ENCODE data around the gene REN.
A peak's percentile ranks its signal among the peaks of the same experiment; 100 is the strongest.

Gene REN

GRCh38 chr1:204190212-204191211, 24.4 kb upstream of the REN start:
- no peak for ATAC-seq

DNA sequence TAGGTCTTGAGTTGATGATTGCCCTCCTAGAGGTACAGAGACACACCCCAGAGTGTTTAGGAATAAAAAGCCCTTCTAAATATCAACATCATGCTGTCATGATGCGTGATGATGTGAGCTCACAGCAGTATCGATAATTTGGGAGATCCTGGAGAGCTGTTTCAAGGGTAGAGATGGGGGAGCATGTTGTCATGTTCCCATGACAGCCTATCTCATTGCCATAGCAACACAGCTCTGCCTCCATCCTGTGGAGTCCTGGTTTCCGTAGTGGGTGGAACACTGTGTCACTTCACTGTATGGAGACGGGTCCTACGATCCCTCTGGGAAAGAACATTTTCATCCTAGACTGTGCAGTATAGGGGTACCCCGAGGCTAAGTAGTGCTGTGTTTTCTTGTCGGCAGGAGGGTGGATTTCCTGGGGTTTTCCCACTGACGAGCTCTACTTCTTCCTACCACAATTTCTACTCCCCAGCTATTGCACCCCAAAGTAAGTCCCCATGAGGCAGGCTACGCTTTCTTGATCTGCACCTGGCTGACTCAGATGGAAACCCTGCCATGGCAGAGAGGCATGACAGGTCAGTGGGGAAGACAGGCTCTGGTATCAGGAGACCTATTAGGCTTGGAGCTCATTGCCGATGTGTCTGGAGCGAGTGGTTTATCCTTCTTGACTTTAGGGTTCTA, 23.0 kb upstream of the REN start:
- peak in 1 of 2 donors; percentile 10 for ATAC-seq

DNA sequence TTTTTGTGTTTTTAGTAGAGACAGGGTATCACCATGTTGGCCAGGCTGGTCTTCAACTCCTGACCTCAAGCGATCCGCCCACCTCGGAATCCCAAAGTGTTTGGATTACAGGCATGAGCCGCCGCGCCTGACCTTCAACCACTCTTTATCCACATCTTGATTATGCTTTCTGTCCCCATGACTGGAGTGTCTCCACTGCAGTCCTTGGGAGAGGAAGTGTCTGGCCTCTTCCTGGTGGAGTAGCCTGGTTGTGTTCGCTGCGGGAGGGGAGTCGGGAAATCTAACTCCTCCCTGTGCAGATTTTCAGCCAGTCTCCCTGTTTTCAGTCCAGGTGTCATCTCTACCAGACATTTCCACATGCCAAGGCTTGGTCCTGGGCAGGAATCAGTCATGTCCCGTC, 20.5 kb upstream of the REN start:
- no peak for ATAC-seq

DNA sequence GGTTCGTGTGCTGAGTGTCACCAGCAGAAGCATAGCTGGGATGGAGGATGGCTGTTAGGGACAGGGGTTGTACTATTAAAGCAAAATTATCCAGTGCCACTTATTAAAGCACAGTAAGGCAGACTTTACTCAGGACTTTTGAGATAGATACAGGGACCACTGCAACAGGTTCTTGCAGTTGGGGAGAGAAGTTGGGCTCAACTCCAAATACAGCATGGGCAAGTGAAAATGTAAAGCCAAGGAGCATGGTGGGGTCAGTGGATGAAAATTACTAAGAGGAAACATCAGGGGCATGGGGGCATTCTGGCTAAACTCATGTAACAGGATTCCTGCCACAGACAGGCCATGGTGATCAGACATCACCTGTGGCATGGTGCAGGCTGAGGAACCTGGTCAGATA, 15.0 kb upstream of the REN start:
- no peak for ATAC-seq

DNA sequence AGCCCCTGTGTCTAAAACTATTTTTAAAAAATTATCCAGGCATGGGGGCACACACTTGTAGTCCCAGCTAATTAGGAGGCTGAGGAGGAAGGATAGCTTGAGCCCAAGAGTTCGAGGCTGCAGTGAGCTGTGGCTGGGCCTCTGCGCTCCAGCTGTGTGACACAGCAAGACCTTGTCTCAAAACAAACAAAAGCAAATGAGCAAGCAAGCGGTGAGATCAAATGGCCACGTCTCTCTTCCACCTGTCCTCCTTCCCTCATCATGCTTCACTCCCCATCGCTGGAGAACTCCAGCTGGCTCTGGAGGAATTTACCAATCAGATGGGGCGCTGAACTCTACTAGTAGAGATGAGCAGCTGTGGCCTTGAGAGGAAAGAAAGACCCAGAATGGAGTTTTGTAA, 14.0 kb upstream of the REN start:
- ATAC-seq = no peak

GRCh38 chr1:204178487-204179281, 12.5 kb upstream of the REN start:
- ATAC-seq = no peak

GRCh38 chr1:204177133-204177532, 11.0 kb upstream of the REN start:
- no peak for ATAC-seq

DNA sequence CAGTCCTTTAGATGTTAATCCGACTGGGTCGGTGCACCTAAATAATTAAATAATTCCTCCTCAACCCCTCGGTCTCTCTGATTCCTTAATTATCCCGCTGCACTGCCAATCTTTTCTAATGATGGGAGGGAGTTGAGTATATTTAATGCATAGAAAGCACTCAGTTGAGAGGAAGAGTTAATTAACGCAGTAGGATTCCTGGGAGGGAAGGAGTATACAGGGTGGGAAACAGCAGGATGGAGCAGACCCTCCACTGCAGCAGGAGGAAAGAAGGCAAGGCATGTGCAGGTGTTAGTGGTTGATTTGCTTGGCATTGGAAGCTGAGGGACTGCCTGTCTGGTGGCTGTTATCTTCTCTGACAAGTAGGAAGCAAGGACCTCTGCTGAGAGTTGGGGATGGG, 9.9 kb upstream of the REN start:
- no peak for ATAC-seq

DNA sequence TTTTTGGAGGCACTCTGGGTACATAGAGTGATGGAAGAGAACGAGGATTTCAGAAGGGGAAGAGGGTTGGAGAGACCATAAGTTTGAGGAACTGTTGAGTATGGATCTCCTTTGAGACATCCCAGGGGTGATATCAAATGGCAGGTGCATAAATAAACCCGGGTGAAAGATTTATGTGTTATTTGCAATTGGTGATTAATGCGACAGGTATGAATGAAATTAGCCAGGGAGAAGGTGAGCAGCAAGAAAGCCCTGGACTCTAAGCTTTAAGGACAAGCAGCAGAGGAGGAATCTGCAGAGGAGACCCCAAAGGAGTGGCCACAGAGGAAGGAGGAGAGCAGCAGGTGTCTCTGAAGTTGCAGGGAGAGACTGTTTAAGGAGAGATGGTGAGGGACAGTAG, 8.8 kb upstream of the REN start:
- no peak for ATAC-seq

- no peak for ATAC-seq
Observed at GRCh38 chr1:204172404-204173029, 6.4 kb upstream of the REN start.

- no peak for ATAC-seq
Observed at GRCh38 chr1:204171751-204172178, 5.6 kb upstream of the REN start.

GRCh38 chr1:204170494-204171155, 4.5 kb upstream of the REN start:
- no peak for ATAC-seq

GRCh38 chr1:204169858-204170257, 3.7 kb upstream of the REN start:
- ATAC-seq = no peak

DNA sequence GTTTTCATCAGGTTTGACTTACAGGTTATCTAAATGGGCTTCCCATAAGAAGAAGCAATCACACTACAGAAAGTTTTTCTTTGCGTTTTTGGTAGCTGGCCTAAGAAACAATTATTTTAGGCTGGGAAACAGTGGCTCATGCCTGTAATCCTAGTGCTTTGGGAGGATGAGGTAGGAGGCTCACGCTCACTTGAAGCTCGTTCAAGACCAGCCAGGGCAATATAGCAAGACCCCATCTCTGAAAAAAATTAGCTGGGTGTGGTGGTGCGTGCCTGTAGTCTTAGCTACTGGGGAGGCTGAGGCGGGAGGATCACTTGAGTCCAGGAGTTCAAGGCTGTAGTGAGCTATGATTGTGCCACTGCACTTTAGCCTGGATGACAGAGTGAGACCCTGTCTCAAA, 1.6 kb upstream of the REN start:
- ATAC-seq = no peak

- ATAC-seq = peak; percentile 84 to 86
Observed at GRCh38 chr1:204162494-204163074, 3.6 kb downstream of the REN start.

DNA sequence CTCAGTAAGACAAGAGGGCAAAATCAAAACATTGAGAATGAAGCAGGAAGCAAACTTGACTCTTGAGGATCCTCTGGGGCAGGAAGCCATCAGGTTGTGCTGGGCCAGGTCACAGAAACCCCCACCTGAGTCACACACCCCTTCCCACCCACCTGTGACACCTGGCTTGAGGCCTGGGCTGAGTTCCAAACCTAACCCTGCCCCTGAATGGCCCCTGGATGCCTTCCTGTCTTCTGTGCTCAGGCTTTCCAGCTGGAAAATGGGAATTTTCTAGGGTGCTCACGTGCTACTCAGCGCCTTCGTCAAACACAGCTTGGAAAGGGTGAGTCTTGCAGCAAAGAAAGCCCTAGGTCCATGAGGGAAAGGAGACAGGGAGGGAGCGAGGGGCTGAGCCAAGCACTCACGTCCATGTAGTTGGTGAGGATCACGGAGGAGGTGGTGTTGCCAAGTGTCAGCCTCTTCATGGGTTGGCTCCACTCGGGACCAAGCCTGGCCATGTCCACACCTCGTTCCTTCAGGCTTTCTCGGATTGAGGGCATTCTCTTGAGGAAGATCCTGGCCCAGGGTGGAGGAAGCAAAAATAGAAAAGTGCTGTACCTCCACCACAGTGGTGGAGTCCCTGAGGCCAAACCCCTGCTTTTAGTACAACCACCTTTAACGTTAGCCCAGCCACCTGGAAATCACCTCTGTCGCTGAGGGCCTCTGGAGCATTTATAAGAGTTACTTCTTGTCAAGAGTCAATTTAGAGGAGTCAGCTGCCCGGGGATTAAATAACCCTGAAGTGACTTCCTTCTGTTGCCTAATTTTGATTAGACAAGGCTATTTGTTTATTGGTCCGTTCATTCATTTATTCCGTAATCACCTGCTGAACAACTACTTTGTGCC, 4.3 kb downstream of the REN start:
- ATAC-seq = no peak

- ATAC-seq = no peak
Observed at GRCh38 chr1:204157962-204158361, 8.2 kb downstream of the REN start.

DNA sequence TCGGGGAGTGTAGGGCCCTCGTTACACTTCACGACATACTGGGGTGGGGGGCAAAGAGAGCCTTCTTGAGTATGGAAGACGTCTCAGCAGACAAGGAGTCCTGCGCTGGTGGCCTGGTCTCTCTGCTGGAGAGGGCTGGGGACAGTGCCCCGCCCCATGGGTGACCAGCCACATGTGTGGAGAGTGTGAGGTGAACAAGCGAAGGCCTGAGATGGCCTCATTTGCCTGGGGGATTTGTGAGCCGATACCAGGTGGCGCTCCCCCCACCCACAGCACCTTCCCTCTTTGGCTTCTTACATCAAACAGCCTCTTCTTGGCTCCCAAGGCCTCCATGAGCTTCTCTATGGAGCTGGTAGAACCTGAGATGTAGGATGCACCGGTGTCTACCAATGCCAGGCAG, 10.3 kb downstream of the REN start:
- ATAC-seq = no peak

- ATAC-seq = no peak
Observed at GRCh38 chr1:204154568-204155255, 11.4 kb downstream of the REN start.

- ATAC-seq = no peak
Observed at GRCh38 chr1:204153667-204154066, 12.5 kb downstream of the REN start.
